CD4-positive, alpha-beta T cell treated with Interferon gamma for 1 hour (primary cell): ENCODE measurements around the gene EDA.
"Not testable (repeated sequence)": the region's sequence is repeated elsewhere in the genome, so short reads cannot be mapped to it uniquely, and the experiment has no call there.

Experiments
- DNase-seq: peaks from one replicate; pipeline ENCODE4 v3.0.0-alpha.2; 2020

The EDA gene

DNA sequence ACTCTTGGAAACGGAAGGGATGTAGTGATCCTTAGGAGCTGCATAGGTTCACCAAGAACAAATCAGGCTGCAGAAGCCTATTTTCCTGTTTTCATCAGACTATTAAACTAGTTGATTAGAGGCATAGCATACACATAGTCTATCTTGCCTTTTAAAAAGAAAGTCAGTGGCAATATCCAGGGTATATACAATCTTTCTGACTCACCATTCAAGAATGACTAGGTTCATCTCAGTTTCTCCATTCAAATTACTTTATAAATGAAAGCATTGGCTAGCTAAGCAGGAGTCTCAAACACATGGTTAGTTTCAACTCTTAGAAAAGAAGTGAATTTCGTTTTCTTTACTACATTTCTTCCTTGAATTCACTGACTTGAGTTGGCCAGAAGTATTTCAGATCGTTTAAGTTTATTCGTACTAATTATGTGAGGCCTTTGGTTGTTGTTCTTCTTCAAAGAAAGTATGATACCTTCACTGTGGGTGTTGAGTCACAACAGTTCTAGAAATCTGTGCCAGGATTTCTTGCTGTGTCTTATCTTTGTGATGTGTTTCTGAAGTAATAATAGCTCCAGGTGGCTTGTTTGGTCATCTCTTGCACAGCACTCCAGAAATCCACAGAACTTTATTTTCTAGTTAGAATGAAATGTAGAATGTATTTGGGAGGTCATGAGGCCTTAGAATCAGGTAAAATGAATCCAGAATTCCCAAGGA is 345.6 kb downstream of the EDA start:
- no peak for DNase-seq

- DNase-seq, result no peak
Observed at GRCh38 chrX:69968950-69969349, 353.0 kb downstream of the EDA start.

DNA sequence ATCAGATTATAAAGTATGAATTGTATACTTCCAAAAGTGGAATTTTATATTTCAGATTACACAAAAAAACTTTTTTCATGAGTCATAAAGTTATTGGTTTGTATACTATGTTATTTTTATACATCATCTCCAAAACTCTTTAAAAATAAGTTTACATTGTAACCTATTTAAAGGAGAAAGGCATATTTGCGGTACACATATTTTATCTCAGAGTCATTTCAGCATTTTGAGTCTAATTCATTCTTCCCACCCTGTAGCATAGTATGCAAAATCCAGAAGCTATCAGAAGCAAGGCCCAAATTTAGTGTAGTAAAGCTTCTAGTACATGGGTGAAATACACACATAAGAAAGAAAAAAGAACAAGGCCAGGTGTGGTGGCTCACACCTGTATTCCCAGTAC is 353.5 kb downstream of the EDA start:
- DNase-seq, result no peak

GRCh38 chrX:69987691-69988090 is 371.8 kb downstream of the EDA start:
- DNase-seq, result no peak

GRCh38 chrX:69988955-69989394 is 373.1 kb downstream of the EDA start:
- no peak for DNase-seq

- no peak for DNase-seq
Observed at GRCh38 chrX:69991685-69992084, 375.8 kb downstream of the EDA start.

- no peak for DNase-seq
Observed at GRCh38 chrX:69993494-69993893, 377.6 kb downstream of the EDA start.

- DNase-seq, result no peak
Observed at GRCh38 chrX:69995362-69996112, 379.6 kb downstream of the EDA start.

- DNase-seq, result no peak
Observed at GRCh38 chrX:69996113-69996468, 380.2 kb downstream of the EDA start.

GRCh38 chrX:69998299-69998698 is 382.4 kb downstream of the EDA start:
- DNase-seq, result not testable (repeated sequence)

GRCh38 chrX:70001269-70001668 is 385.4 kb downstream of the EDA start:
- DNase-seq, result no peak

DNA sequence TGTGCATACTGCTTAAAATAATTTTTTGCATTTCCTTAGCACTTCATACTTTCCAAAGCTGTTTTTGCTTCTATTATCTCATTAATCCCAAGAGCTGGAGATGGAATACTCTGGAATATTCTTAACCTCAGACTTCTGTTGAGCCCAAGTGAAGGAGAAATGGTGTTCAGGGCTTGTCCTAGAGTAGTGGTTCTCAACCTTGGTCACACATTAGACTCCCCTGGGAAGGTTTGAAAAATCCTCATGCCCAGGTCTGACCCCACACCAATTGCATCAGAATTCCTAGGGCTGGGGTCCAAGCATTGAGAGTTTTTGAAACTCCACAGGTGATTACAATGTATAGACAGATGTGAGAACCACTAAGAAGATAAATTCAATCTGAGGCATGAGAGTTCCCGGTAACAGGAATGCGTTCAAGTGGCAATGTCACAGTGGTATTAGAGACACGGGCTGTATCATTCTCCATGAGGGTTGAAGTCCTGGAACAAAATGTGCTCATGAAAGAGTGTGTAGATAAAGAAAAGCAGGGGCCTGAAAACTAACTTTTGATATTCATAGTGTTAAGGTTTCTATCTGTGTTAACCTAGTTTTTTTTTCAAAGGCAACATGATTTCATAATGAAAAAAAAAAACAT is 385.9 kb downstream of the EDA start:
- DNase-seq, result no peak

DNA sequence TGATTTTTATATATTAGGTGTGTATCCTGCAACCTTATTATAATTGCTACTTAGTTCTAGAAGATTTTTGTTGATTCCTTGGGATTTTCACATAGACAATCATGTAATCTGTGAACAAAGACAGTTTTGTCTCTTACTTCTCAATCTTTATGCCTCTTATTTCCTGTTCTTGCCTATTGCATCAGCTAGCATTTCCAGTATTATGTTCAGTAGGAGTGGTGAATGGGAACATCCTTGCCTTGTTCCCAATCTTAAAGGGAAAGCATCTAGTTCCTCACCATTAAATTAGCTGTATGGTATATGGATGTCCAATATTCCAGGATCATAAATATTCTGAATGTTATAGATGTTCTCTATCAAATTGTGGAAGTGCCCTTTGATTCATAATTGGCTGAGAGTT is 392.0 kb downstream of the EDA start:
- no peak for DNase-seq

DNA sequence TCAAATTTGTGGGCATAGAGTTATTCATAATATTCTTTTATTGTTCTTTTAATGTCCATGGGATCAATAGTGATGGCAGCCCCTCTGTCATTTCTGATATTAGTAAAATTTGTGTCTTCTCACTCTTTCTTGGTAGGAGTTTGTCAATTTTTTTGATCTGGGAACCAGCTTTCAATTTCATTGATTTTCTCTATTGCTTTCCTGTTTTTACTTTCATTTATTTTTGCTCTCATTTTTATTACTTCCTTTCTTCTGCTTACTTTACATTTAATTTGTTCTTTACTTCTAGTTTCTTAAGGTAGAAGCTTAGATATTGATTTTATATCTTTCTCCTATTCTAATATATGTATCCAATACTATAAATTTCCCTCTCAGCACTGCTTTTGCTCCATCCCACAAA is 393.1 kb downstream of the EDA start:
- DNase-seq, result no peak

DNA sequence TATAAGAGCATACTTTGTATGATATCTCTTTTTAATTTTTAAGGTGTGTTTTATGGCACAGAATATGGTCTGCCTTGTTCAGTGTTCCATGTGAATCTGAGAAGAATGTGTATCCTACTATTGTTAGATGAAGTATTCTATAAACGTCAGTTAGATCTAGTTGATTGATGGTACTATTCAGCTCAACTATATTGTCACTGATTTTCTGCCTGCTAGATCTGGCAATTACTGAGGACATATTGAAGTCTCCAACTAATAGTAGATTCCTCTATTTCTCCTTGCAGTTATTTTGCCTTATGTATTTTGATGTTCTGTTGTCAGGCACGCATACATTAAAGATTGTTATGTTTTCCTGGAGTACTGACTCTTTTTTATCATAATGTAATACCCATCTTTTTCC is 394.1 kb downstream of the EDA start:
- DNase-seq, result no peak

GRCh38 chrX:70012756-70013155 is 396.8 kb downstream of the EDA start:
- no peak for DNase-seq

DNA sequence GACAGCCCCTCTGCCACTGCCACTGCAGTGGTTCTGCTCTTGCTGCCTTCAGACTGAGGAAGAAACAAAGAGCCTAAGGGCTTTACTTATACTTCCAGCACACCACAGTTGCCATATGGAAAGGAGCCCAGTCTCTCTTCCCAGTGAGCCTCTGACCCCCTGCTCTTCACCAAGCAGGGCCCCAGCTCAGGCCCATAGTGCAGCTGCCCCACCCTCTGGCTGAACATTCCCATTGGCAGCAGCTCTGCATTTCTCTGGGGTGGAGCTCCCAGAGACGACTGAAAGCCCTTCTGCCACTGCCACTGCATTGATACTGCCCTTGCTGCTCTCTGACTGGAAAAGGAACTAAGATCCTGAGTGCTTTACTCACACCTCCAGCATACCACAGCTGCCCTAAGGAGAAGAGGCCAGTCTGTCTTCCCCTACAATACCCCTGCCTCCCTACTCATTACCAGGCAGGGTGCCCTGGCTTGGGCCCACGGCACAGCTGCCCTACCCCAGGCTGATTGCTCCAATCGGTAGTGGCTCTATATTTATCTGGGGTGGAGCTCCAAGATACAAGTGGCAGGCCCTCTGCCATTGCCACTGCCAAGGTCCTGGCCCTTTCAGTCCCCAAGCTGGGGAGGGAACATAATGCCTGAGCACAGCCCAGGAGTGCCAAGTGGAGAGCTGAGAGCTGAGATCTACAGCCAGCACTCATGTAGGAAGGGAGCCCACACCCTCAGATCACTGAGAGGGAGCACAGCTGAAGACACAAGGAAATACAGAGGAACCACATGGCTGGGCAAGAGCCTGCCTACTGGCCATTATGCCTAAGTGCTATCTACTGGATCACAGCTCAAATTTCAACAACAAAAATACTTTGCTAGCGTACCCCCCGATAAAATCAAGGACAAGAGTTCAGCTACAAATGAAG is 397.8 kb downstream of the EDA start:
- DNase-seq, result no peak

- no peak for DNase-seq
Observed at GRCh38 chrX:70016513-70016912, 400.6 kb downstream of the EDA start.

DNA sequence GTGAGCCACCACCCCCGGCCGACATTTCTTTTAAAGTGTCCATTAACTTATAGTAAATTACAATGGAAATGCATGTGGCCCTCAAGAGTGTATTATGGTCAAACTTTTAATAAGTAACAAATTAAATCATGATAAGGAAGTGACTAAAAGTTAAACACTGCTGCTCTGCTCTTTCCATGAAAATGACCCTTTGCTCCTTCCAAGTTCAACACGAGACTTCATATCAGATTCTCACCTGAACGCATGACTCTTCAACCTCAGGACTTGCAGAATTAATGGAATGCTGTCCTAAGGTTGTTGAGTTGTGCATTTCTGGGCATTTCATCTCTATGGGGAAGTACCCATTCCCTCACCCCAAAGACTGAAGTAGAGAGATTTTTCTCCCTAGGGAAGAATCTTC is 406.7 kb downstream of the EDA start:
- DNase-seq, result no peak

- DNase-seq, result no peak
Observed at GRCh38 chrX:70025464-70025863, 409.6 kb downstream of the EDA start.

- no peak for DNase-seq
Observed at GRCh38 chrX:70026112-70026850, 410.4 kb downstream of the EDA start.

DNA sequence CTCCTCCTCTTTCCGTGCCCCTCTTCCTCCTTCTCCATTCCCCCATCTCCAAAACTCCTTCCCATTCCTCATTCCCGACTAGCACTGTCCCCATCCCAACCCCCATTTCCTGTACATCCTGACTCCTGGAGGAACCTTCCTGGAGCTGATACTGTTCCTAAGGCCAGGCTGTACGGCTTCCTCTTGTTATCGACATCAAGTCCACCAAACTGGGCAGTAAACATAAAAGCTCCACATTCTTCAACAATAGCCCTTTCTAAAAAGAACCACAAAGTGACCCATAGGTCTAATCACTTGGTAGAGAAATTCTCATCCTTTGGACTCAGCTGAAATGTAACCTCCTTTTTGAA is 410.9 kb downstream of the EDA start:
- no peak for DNase-seq

GRCh38 chrX:70029863-70030262 is 413.9 kb downstream of the EDA start:
- DNase-seq, result no peak
